GM12878 (cell line): ENCODE data around the gene SUGCT. TPM values are rescaled to one million over a fixed set of nuclear protein-coding genes. Genes with fewer than 3 reads are reported as not detected.
"Not testable (repeated sequence)": the region's sequence is repeated elsewhere in the genome, so short reads cannot be mapped to it uniquely, and the experiment has no call there.

Experiments used
- ATAC-seq: fragments of 200-7000 bp; cut with Tn5 transposase; 3 replicates; pipeline ENCODE4 v1.9.1; 2020; ENCODE audit warnings: mild to moderate bottlenecking, moderate library complexity
- BruUV-seq: library from RNA; stranded (reverse); fragments of 400-500 nt; replicated peaks from 2 replicates; lab custom pipeline; 2021; lab: Mats Ljungman, UMichigan
- CTCF ChIA-PET: fragments of 300-600 bp; sonication (Branson Sonifier 250); formaldehyde crosslinking; extraction: SDS; loops from one replicate; lab custom pipeline; 2021; ENCODE audit warnings: inconsistent platforms; lab: Yijun Ruan, JAX
- POLR2A ChIA-PET: fragments of 350-600 bp; formaldehyde crosslinking; extraction: SDS; loops from one replicate; lab custom pipeline; 2021; ENCODE audit warnings: inconsistent platforms; lab: Charles Lee
- RAD21 ChIA-PET: fragments of 300-600 bp; sonication (Branson Sonifier 250); formaldehyde crosslinking; loops from one replicate; lab custom pipeline; 2023; ENCODE audit warnings: antibody characterized with exemption; ENCODE audit not compliant: unreplicated experiment; lab: Charles Lee
- SMC1A ChIA-PET: fragments of 300-600 bp; sonication (Branson Sonifier 250); formaldehyde crosslinking; loops from one replicate; lab custom pipeline; 2023; ENCODE audit not compliant: unreplicated experiment, uncharacterized antibody; lab: Charles Lee
- DNase-seq: peaks from one replicate; pipeline ENCODE4 v3.0.0-alpha.2; 2011; ENCODE audit warnings: low read depth, low spot score
- FAIRE-seq: peaks from 3 replicates; lab custom pipeline; 2011; peaks lifted over from hg19 to GRCh38; lab: Jason Lieb, UNC
- H2AFZ ChIP-seq: 2 replicates; pipeline ENCODE4 v1.6.0; 2011; ENCODE audit warnings: low read depth, low read length, control low read depth; ENCODE audit not compliant: control insufficient read depth
- H3K27ac ChIP-seq: 2 replicates; pipeline ENCODE4 v1.5.1; 2011; ENCODE audit warnings: control low read depth; ENCODE audit not compliant: control insufficient read depth, insufficient read depth
- H3K27me3 ChIP-seq, 2 experiments: replicated peaks in 1 of 2; 2 replicates each; pipeline versions ENCODE4 v1.6.0 to v1.6.1; 2011; ENCODE audit warnings: low read length in 1 of 2; ENCODE audit not compliant: control insufficient read depth in 2 of 2, insufficient read depth in 2 of 2
- H3K36me3 ChIP-seq, 2 experiments: 2 replicates each; pipeline ENCODE4 v1.5.1; 2011; ENCODE audit warnings: low read length in 1 of 2; ENCODE audit not compliant: control insufficient read depth in 2 of 2, insufficient read depth in 2 of 2
- H3K4me1 ChIP-seq: 2 replicates; pipeline ENCODE4 v1.6.1; 2011; ENCODE audit warnings: mild to moderate bottlenecking, low read length, moderate library complexity, mixed read lengths; ENCODE audit not compliant: control insufficient read depth, insufficient read depth
- H3K4me2 ChIP-seq: 2 replicates; pipeline ENCODE4 v1.6.0; 2011; ENCODE audit warnings: control low read depth; ENCODE audit not compliant: control insufficient read depth, insufficient read depth
- H3K4me3 ChIP-seq: fragments of 200-600 bp; sonication (generic); 2 replicates; pipeline ENCODE4 v1.5.1; 2016
- H3K79me2 ChIP-seq: 2 replicates; pipeline ENCODE4 v1.6.0; 2011; ENCODE audit warnings: low read length; ENCODE audit not compliant: control insufficient read depth, insufficient read depth
- H3K9ac ChIP-seq: 2 replicates; pipeline ENCODE4 v1.8.0; 2011; ENCODE audit warnings: low read length, control low read depth, mixed read lengths; ENCODE audit not compliant: control insufficient read depth, insufficient read depth
- H3K9me3 ChIP-seq: replicated peaks from 3 replicates; pipeline ENCODE4 v1.5.1; 2011; ENCODE audit warnings: mild to moderate bottlenecking, low read length; ENCODE audit not compliant: control insufficient read depth, insufficient read depth
- H4K20me1 ChIP-seq: 2 replicates; pipeline ENCODE4 v1.6.0; 2011; ENCODE audit not compliant: control insufficient read depth, insufficient read depth
- CBFB ChIP-seq: IDR thresholded peaks from 2 replicates; pipeline ENCODE4 v1.6.1; 2016; ENCODE audit warnings: antibody characterized with exemption, low read depth
- ZBTB33 ChIP-seq: fragments of 450-650 bp; IDR thresholded peaks from 2 replicates; pipeline ENCODE4 v1.6.1; 2017; ENCODE audit warnings: mild to moderate bottlenecking
- ZBTB40 ChIP-seq: fragments of 450-650 bp; IDR thresholded peaks from 2 replicates; pipeline ENCODE4 v1.6.1; 2016; ENCODE audit warnings: mild to moderate bottlenecking, moderate library complexity, borderline replicate concordance
- WGBS: methylation state at CpG from one replicate; pipeline ENCODE4 v1.1.6; 2016; ENCODE audit warnings: low lambda C conversion rate; ENCODE audit not compliant: insufficient replicate concordance, insufficient coverage; ENCODE audit errors: missing lambda C conversion rate; 5-methylcytosine and 5-hydroxymethylcytosine counted together
- in situ Hi-C: fragments of 300-500 bp; cut with MboI; formaldehyde crosslinking; loops from 9 replicates; pipeline ENCODE4 v1.14.3; 2018; ENCODE audit warnings: mixed read lengths
- intact Hi-C: fragments of 100-400 bp; cut with micrococcal nuclease; formaldehyde crosslinking; loops from one replicate; pipeline ENCODE4 v1.14.2; 2022; ENCODE audit not compliant: unreplicated experiment
- polyA plus RNA-seq, 11 experiments: library from polyadenylated mRNA; depleted of rRNA in 4 of 11; unstranded in 6 of 11; stranded (reverse) in 5 of 11; fragments of >200 nt; fragmentation: Nextera tagmentation in 4 of 11; fragmentation: Illumina TruSeq in 1 of 11; extraction: Ambion mirVana in 4 of 11; extraction: Trizol in 1 of 11; gene quantifications; 1 replicate in 1 of 11; 2 replicates in 10 of 11; pipeline versions ENCODE4 v1.2.1 to v1.2.3, GENCODE V29; 2011 to 2016; ENCODE audit warnings: inconsistent platforms in 2 of 11, missing spikeins in 2 of 11, low read depth in 1 of 11
- total RNA-seq, 4 experiments: library from RNA; depleted of rRNA in 3 of 4; stranded (reverse); fragments of >200 nt in 3 of 4; fragmentation: Illumina TruSeq in 1 of 4; extraction: Trizol in 1 of 4; gene quantifications; 2 replicates each; pipeline versions ENCODE4 v1.2.1 to v1.2.3, GENCODE V29; 2013 to 2021

SUGCT gene
- total and polyA plus RNA-seq, 10 of the 15 experiments (the other 5 are each of a cell fraction or from before 2014, with no cell fraction given) = 0.08 to 1.2 (median 0.67) TPM; not detected in 1

GRCh38 chr7:40147371-40148246, 12.8 kb downstream of the SUGCT start (continued):
- TF ChIP-seq ZBTB33 (no peak), CBFB (no peak), ZBTB40 (no peak)
- TF ChIP-seq, all 136 proteins: peak for 0

GRCh38 chr7:40148247-40148580, 13.4 kb downstream of the SUGCT start:
- H3K4me3 ChIP-seq, DNase-seq, H3K4me1 ChIP-seq, RAD21 ChIA-PET, intact Hi-C loops, H3K27me3 ChIP-seq, BruUV-seq, H3K27ac ChIP-seq, H4K20me1 ChIP-seq, SMC1A ChIA-PET, H2AFZ ChIP-seq, H3K79me2 ChIP-seq, ATAC-seq, H3K9ac ChIP-seq, FAIRE-seq, POLR2A ChIA-PET, CTCF ChIA-PET, H3K9me3 ChIP-seq, H3K4me2 ChIP-seq, H3K36me3 ChIP-seq, in situ Hi-C loops: not testable (repeated sequence)
- 56% methylated on average over 7 of the region's 7 CpGs for WGBS
